D721Med (cell line): ENCODE data around the gene OR1I1.

Experiments used
- DNase-seq: peaks from one replicate; pipeline ENCODE4 v3.0.0; 2011; ENCODE audit warnings: low spot score; ENCODE audit not compliant: insufficient read length
- FAIRE-seq: peaks from 2 replicates; lab custom pipeline; 2011; peaks lifted over from hg19 to GRCh38; lab: Jason Lieb, UNC
- TF ChIP-seq, protein P1 (sequence below): IDR thresholded peaks from 2 replicates; pipeline ENCODE4 v1.5.1; 2012; ENCODE audit warnings: mild to moderate bottlenecking, control low read depth; ENCODE audit not compliant: insufficient read depth; ENCODE audit errors: missing control alignments

Gene OR1I1, protein sequence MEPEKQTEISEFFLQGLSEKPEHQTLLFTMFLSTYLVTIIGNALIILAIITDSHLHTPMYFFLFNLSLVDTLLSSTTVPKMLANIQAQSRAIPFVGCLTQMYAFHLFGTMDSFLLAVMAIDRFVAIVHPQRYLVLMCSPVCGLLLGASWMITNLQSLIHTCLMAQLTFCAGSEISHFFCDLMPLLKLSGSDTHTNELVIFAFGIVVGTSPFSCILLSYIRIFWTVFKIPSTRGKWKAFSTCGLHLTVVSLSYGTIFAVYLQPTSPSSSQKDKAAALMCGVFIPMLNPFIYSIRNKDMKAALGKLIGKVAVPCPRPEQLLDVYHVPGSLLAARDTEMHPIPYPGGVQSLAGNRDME

DNA sequence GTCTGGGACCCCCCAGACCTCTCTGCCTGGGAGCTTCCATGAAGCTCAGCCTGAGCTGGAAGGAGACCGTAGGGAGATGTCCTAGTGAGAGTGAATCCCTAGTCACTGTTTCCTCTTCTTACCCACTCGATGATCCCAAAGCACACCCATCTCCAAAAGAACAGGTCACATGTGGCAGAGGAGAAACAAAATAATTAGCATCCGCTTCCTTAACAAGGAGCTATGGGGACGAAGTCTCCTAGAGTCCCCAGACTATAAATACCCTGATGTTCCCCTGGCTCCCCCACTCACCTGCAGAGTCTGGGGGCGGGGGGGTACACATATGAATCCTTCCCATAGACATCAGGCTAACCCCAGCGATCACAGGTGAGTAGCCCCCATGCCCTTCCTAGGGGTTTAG, at the start of gene OR1I1:
Gene OR1I1 (plus strand): TSS at position 301 of the 400 bp plus-strand sequence. CDS start 4,855 bp downstream, outside the sequence.
- DNase-seq = no peak
- no peak for FAIRE-seq
- TF ChIP-seq, protein P1, sequence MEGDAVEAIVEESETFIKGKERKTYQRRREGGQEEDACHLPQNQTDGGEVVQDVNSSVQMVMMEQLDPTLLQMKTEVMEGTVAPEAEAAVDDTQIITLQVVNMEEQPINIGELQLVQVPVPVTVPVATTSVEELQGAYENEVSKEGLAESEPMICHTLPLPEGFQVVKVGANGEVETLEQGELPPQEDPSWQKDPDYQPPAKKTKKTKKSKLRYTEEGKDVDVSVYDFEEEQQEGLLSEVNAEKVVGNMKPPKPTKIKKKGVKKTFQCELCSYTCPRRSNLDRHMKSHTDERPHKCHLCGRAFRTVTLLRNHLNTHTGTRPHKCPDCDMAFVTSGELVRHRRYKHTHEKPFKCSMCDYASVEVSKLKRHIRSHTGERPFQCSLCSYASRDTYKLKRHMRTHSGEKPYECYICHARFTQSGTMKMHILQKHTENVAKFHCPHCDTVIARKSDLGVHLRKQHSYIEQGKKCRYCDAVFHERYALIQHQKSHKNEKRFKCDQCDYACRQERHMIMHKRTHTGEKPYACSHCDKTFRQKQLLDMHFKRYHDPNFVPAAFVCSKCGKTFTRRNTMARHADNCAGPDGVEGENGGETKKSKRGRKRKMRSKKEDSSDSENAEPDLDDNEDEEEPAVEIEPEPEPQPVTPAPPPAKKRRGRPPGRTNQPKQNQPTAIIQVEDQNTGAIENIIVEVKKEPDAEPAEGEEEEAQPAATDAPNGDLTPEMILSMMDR = no peak

DNA sequence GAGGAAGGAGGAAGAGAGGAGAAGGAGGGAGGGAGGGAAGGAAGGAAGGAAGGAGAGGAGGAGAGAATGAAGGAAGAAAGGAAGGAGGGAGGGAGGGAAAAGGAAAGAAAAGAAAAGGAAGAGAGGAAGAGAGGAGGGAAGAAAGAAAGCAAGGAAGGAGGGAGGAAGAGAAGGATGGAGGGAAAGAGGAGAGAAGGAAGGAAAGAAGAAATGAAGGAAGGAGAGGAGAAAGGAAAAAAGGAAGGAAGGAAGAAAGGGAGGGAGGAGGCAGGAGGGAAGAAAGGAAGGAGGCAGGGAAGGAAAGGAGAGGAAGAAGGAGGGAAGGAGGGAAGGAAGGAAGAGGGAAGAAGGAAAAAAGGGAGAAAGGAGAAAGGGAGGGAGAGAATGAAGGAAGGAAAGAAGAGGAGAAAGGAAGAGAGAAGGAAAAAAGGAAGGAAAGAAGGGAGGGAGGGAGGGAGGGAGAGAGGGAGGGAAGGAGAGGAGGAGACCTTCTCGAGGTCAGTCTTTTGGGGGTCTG, 46.2 kb upstream of the OR1I1 start:
- FAIRE-seq = no peak
- TF ChIP-seq, protein P1 = no peak
- no peak for DNase-seq

DNA sequence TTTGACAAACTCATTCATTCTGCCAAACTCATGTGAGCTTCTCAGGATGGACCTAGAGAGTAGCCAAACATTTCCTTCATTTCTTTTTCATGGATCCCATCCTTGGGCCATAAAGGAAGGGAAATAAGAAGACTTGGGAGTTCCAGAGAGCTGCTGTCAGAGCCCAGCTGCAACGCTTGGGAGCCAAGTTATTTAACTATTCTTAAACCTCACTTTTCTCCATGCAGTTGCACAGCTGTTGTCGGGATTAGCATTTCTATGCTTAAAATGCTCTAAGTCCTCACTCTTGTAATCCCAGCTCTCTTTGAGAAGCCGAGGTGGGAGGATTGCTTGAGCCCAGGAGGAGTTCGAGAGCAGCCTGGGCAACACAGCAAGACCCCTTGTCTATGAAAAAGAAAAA, 44.4 kb upstream of the OR1I1 start:
- TF ChIP-seq, protein P1 = no peak
- no peak for DNase-seq
- FAIRE-seq = no peak

DNA sequence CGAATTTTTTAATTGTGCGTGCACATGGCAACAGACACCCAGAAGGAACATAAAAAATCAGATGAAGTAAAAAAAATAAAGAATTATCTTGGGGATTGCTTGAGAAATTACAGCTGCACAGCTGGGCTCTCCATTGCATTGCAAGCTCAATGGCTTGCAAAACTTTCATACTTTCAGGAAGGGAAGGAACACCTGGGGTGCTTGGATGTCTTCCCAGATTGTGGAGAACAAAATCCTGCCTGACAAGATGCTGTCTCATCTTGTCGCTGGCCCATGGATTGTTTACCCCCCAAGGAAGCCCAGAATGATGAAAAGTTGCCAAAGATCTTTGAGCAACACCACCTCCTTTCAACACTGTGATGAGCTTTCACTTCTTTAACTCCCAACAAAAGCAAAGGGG, 43.7 kb upstream of the OR1I1 start:
- FAIRE-seq = no peak
- TF ChIP-seq, protein P1 = no peak
- DNase-seq = no peak

DNA sequence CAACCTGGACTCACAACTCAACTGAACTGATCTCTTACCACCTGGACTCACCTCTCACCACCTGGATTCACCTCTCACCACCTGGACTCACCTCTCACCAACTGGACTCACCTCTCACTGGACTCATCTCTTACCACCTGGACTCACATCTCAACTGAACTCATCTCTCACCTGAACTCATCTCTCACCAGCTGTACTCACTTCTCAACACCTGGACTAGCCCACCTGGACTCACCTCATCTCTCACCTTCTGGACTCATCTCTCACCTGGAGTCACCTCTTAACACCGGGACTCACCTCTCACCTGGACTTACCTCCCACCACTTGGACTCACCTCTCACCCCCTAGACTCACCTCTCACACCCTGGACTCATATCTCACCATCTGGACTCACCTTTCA, 40.0 kb upstream of the OR1I1 start:
- FAIRE-seq = no peak
- TF ChIP-seq, protein P1 = no peak
- DNase-seq = no peak

DNA sequence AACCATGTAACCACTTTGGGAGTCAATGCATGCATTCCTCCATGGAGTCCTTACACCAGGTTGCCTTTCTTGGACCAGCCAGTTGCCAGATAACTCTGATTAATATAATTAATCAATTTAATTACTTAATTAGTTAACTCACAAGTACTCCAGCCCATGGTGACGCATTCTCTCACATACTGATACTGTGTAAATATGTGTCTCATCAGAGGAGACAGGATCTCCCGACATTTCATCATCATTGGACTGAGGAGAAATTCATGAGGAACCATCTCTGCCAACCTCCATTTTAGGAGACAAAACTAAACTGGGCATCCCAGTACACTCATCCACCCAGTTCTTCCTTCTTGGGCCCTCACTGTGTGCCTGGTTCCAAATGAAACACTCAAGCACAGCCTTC, 39.2 kb upstream of the OR1I1 start:
- no peak for DNase-seq
- no peak for FAIRE-seq
- TF ChIP-seq, protein P1 = no peak

DNA sequence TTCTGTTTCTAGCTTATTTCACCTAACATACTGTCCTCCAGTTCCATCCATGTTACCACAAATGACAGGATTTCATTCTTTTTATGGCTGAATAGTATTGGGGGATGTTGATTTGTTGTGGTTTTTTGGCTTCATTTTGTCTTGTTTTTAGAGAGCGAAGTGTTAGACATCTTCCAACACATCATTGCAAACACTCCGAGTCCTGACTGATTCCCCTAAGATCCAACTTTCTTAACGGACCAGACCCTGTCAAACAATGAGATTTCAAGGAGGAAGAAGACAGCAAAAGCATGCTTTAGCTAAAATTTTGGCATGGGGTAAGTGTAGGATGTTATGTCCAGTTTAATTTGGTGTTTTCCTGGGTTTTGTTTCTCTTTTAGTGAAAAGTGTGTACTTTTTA, 36.5 kb upstream of the OR1I1 start:
- DNase-seq (no peak), FAIRE-seq (no peak)
- TF ChIP-seq, protein P1 = no peak
